ENCODE data around the gene HSD17B1. TPM values are rescaled to one million over a fixed set of nuclear protein-coding genes. Genes with fewer than 3 reads are reported as not detected.

Gene HSD17B1
- total RNA-seq, 1 donor from 2014 or later, result 4.1 TPM

- H3K36me3 Mint-ChIP-seq (ENCODE audit: unreplicated experiment), result no peaks in the 10 kb centered on the region
- no peak for DNase-seq
- H3K9me3 Mint-ChIP-seq (ENCODE audit: unreplicated experiment), result peaks cover 4% of the 10 kb centered on the region
- TF ChIP-seq, protein P1, sequence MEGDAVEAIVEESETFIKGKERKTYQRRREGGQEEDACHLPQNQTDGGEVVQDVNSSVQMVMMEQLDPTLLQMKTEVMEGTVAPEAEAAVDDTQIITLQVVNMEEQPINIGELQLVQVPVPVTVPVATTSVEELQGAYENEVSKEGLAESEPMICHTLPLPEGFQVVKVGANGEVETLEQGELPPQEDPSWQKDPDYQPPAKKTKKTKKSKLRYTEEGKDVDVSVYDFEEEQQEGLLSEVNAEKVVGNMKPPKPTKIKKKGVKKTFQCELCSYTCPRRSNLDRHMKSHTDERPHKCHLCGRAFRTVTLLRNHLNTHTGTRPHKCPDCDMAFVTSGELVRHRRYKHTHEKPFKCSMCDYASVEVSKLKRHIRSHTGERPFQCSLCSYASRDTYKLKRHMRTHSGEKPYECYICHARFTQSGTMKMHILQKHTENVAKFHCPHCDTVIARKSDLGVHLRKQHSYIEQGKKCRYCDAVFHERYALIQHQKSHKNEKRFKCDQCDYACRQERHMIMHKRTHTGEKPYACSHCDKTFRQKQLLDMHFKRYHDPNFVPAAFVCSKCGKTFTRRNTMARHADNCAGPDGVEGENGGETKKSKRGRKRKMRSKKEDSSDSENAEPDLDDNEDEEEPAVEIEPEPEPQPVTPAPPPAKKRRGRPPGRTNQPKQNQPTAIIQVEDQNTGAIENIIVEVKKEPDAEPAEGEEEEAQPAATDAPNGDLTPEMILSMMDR (IDR thresholded peaks at IDR 0.05; ENCODE audit: partially characterized antibody, unreplicated experiment), result no peak
- H3K27ac Mint-ChIP-seq (ENCODE audit: unreplicated experiment), result peak overlapping the region; percentile 66
- peaks cover 34% of the 10 kb centered on the region for H3K4me1 Mint-ChIP-seq (ENCODE audit: low read depth, unreplicated experiment)
- H3K27me3 Mint-ChIP-seq (ENCODE audit: unreplicated experiment), result peaks cover 3% of the 10 kb centered on the region
- peak overlapping the region; percentile 15 for H3K4me3 Mint-ChIP-seq (ENCODE audit: unreplicated experiment)
Observed at GRCh38 chr17:42519546-42520491, 32.9 kb upstream of the HSD17B1 start.

GRCh38 chr17:42520540-42520951 is 32.2 kb upstream of the HSD17B1 start:
- TF ChIP-seq, protein P1 (IDR thresholded peaks at IDR 0.05; ENCODE audit: partially characterized antibody, unreplicated experiment), result no peak
- H3K4me3 Mint-ChIP-seq (ENCODE audit: unreplicated experiment), result peak overlapping the region; percentile 20

DNA sequence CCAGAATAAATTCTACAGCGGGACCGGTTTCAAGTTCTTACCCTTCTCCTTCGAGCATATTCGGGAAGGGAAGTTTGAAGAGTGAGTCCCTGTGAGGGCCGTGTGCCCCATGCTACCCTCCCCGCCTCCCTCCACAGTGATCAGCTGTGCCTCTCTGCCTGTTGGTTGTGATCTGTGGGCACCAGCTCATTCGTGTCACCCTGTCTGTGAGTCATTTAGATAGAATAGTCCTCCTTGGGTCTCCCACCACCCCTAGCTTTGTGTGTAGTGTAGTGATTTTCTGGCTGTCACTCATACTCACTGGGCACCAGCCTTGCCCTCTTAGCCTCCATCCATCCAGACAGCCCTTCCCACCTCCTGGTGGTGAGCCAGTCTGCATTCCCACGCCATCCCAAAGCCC is 31.7 kb upstream of the HSD17B1 start:
- peaks cover 3% of the 10 kb centered on the region for H3K27me3 Mint-ChIP-seq (ENCODE audit: unreplicated experiment)
- DNase-seq, result no peak
- TF ChIP-seq, protein P1 (IDR thresholded peaks at IDR 0.05; ENCODE audit: partially characterized antibody, unreplicated experiment), result no peak
- peaks cover 4% of the 10 kb centered on the region for H3K9me3 Mint-ChIP-seq (ENCODE audit: unreplicated experiment)
- H3K4me3 Mint-ChIP-seq (ENCODE audit: unreplicated experiment), result peak overlapping the region; percentile 20
- H3K36me3 Mint-ChIP-seq (ENCODE audit: unreplicated experiment), result no peaks in the 10 kb centered on the region
- H3K4me1 Mint-ChIP-seq (ENCODE audit: low read depth, unreplicated experiment), result peaks cover 34% of the 10 kb centered on the region
- H3K27ac Mint-ChIP-seq (ENCODE audit: unreplicated experiment), result no peak overlapping the region

More at GRCh38 chr17:42520540-42520951, 32.2 kb upstream of the HSD17B1 start:
- H3K27ac Mint-ChIP-seq (ENCODE audit: unreplicated experiment), result peak overlapping the region; percentile 66
- H3K9me3 Mint-ChIP-seq (ENCODE audit: unreplicated experiment), result peaks cover 4% of the 10 kb centered on the region
- H3K4me1 Mint-ChIP-seq (ENCODE audit: low read depth, unreplicated experiment), result peaks cover 34% of the 10 kb centered on the region
- no peak for DNase-seq
- peaks cover 3% of the 10 kb centered on the region for H3K27me3 Mint-ChIP-seq (ENCODE audit: unreplicated experiment)
- H3K36me3 Mint-ChIP-seq (ENCODE audit: unreplicated experiment), result no peaks in the 10 kb centered on the region

DNA sequence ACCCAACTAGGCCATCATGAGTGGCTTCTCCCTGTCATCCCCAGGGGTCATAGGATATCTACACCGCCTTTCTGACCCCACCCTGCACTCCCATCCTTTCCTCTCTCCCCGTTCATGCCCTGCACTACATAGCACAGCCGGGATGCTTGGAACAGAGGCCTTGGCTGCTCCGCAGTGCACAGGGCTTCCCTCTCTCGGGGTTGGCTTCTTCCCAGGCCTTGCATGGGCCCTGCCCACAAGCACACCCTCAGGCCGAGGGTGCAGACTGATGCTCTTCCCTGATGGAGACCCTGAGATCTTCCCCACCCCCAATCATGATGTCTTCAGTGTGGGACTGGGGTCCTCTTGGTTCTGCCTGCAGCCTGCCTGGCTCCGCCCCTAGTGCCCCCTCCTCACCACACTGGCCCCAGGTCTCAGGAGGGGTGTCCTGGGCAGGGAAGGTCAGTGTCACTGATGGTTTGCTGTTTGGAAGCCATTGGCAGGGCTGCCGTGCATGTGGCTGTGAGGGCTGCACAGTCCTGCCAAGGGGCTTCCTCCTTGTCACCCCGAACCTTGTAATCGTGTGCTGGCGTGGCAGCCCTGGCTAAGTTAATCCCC is 31.0 kb upstream of the HSD17B1 start:
- Mint-ChIP-seq H3K4me3 (ENCODE audit: unreplicated experiment) (no peak overlapping the region), H3K9me3 (ENCODE audit: unreplicated experiment) (peaks cover 4% of the 10 kb centered on the region), H3K27ac (ENCODE audit: unreplicated experiment) (no peak overlapping the region), H3K4me1 (ENCODE audit: low read depth, unreplicated experiment) (peaks cover 34% of the 10 kb centered on the region), H3K27me3 (ENCODE audit: unreplicated experiment) (peaks cover 3% of the 10 kb centered on the region), H3K36me3 (ENCODE audit: unreplicated experiment) (no peaks in the 10 kb centered on the region)
- TF ChIP-seq, protein P1 (IDR thresholded peaks at IDR 0.05; ENCODE audit: partially characterized antibody, unreplicated experiment), result no peak
- DNase-seq, result no peak

Data from glutamatergic neuron (in vitro differentiated cells).